IMR-90 (cell line): Measurements from ENCODE around the gene FARP1. TPM values are rescaled to one million over a fixed set of nuclear protein-coding genes. Genes with fewer than 3 reads are reported as not detected.

ENCODE experiments used
- ATAC-seq: fragments of 200-7000 bp; cut with Tn5 transposase; 2 replicates; pipeline ENCODE4 v1.9.1; 2020; ENCODE audit warnings: low read depth, mild to moderate bottlenecking, moderate library complexity
- BruUV-seq: library from RNA; stranded (reverse); fragments of 400-500 nt; replicated peaks from 2 replicates; lab custom pipeline; 2021; lab: Mats Ljungman, UMichigan
- CTCF ChIA-PET: fragments of 300-600 bp; formaldehyde crosslinking; extraction: SDS; loops from one replicate; lab custom pipeline; 2021; ENCODE audit warnings: antibody characterized with exemption; lab: Yijun Ruan, JAX
- POLR2A ChIA-PET: fragments of 300-600 bp; sonication (Branson Sonifier 250); formaldehyde crosslinking; loops from one replicate; lab custom pipeline; 2022; ENCODE audit warnings: antibody characterized with exemption; ENCODE audit not compliant: unreplicated experiment; lab: Charles Lee
- DNase-seq: peaks from one replicate; pipeline ENCODE4 v3.0.0; 2013
- H2AFZ ChIP-seq: replicated peaks from 2 replicates; pipeline ENCODE3; 2013; ENCODE audit warnings: low read length, mild to moderate bottlenecking; ENCODE audit not compliant: poor library complexity
- H2AK5ac ChIP-seq: 2 replicates; pipeline ENCODE4 v1.6.1; 2013; ENCODE audit warnings: low read depth, low read length, inconsistent platforms
- H2AK9ac ChIP-seq: replicated peaks from 2 replicates; pipeline ENCODE3; 2013; ENCODE audit warnings: mild to moderate bottlenecking, low read depth, low read length, moderate library complexity; ENCODE audit not compliant: poor library complexity
- H2BK120ac ChIP-seq: 2 replicates; pipeline ENCODE4 v1.6.1; 2013; ENCODE audit warnings: low read depth, low read length, inconsistent platforms
- H2BK15ac ChIP-seq: 3 replicates; pipeline ENCODE4 v1.6.1; 2013; ENCODE audit warnings: low read depth, low read length, inconsistent platforms
- H2BK20ac ChIP-seq: 2 replicates; pipeline ENCODE4 v1.6.1; 2013; ENCODE audit warnings: low read depth, mild to moderate bottlenecking, inconsistent platforms, low read length, moderate library complexity
- H2BK5ac ChIP-seq: 2 replicates; pipeline ENCODE4 v1.6.1; 2013; ENCODE audit warnings: mild to moderate bottlenecking, low read depth, low read length, inconsistent platforms; ENCODE audit not compliant: poor library complexity, severe bottlenecking
- H3K14ac ChIP-seq: replicated peaks from 2 replicates; pipeline ENCODE4 v1.6.1; 2013; ENCODE audit warnings: low read depth, low read length, inconsistent platforms
- H3K18ac ChIP-seq: 2 replicates; pipeline ENCODE4 v1.6.1; 2013; ENCODE audit warnings: low read depth, low read length, control low read depth
- H3K23ac ChIP-seq: 2 replicates; pipeline ENCODE4 v1.6.1; 2013; ENCODE audit warnings: low read depth, low read length, inconsistent platforms
- H3K27ac ChIP-seq: 2 replicates; pipeline ENCODE4 v1.5.1; 2013; ENCODE audit warnings: mild to moderate bottlenecking, control low read depth, low read length; ENCODE audit not compliant: insufficient read depth
- H3K27me3 ChIP-seq: 2 replicates; pipeline ENCODE4 v1.6.1; 2013; ENCODE audit warnings: low read length; ENCODE audit not compliant: control insufficient read depth, insufficient read depth
- H3K36me3 ChIP-seq: 2 replicates; pipeline ENCODE4 v1.6.1; 2013; ENCODE audit warnings: low read length, mixed read lengths; ENCODE audit not compliant: control insufficient read depth, insufficient read depth
- H3K4ac ChIP-seq: 2 replicates; pipeline ENCODE4 v1.6.1; 2013; ENCODE audit warnings: low read depth, low read length, inconsistent platforms
- H3K4me1 ChIP-seq: 2 replicates; pipeline ENCODE4 v1.6.1; 2013; ENCODE audit warnings: low read length, mixed read lengths; ENCODE audit not compliant: control insufficient read depth, insufficient read depth
- H3K4me2 ChIP-seq: 2 replicates; pipeline ENCODE4 v1.6.1; 2013; ENCODE audit warnings: low read depth, mild to moderate bottlenecking, control low read depth, low read length, moderate library complexity
- H3K4me3 ChIP-seq: 2 replicates; pipeline ENCODE4 v1.5.1; 2013; ENCODE audit warnings: low read depth, mild to moderate bottlenecking, control low read depth, low read length, moderate library complexity; ENCODE audit not compliant: insufficient read depth
- H3K56ac ChIP-seq: 2 replicates; pipeline ENCODE4 v1.6.1; 2013; ENCODE audit warnings: low read length, inconsistent platforms; ENCODE audit not compliant: insufficient read depth; ENCODE audit errors: extremely low read depth
- H3K79me1 ChIP-seq, 2 experiments: 2 replicates each; pipeline ENCODE4 v1.6.1; 2013; ENCODE audit warnings: low read length in 2 of 2, inconsistent platforms in 1 of 2, low read depth in 1 of 2
- H3K9ac ChIP-seq: 2 replicates; pipeline ENCODE4 v1.6.1; 2013; ENCODE audit warnings: low read depth, low read length, control low read depth
- H3K9me1 ChIP-seq: 2 replicates; pipeline ENCODE4 v1.6.1; 2013; ENCODE audit warnings: low read length, inconsistent platforms; ENCODE audit not compliant: insufficient read depth
- H3K9me3 ChIP-seq: 2 replicates; pipeline ENCODE4 v1.6.1; 2013; ENCODE audit warnings: low read length; ENCODE audit not compliant: control insufficient read depth, insufficient read depth
- H4K20me1 ChIP-seq: 2 replicates; pipeline ENCODE4 v1.6.1; 2013; ENCODE audit warnings: low read length, inconsistent platforms; ENCODE audit not compliant: insufficient read depth
- H4K5ac ChIP-seq: 2 replicates; pipeline ENCODE4 v1.6.1; 2013; ENCODE audit warnings: mild to moderate bottlenecking, low read depth, low read length, control low read depth
- H4K8ac ChIP-seq, 2 experiments: 2 replicates each; pipeline ENCODE4 v1.6.1; 2013; ENCODE audit warnings: low read depth in 2 of 2, low read length in 2 of 2, control low read depth in 1 of 2, inconsistent platforms in 1 of 2
- H4K91ac ChIP-seq: 2 replicates; pipeline ENCODE4 v1.6.1; 2013; ENCODE audit warnings: low read depth, low read length, inconsistent platforms; ENCODE audit not compliant: insufficient read depth
- MXI1 ChIP-seq: IDR thresholded peaks from 2 replicates; pipeline ENCODE4 v1.6.1; 2012; ENCODE audit warnings: low read depth, mild to moderate bottlenecking, low read length, moderate library complexity, borderline replicate concordance
- RCOR1 ChIP-seq: IDR thresholded peaks from 2 replicates; pipeline ENCODE4 v1.6.1; 2012; ENCODE audit warnings: mild to moderate bottlenecking, low read length, improper control_type of control experiment; ENCODE audit not compliant: insufficient replicate concordance
- RFX5 ChIP-seq: IDR thresholded peaks from 2 replicates; pipeline ENCODE4 v1.8.0; 2012; ENCODE audit warnings: low read depth, mild to moderate bottlenecking, low read length, moderate library complexity
- WGBS, 2 experiments: methylation state at CpG; one replicate each; pipeline versions ENCODE4 v1.1.5 to v1.1.7; 2013; ENCODE audit warnings: missing lambda C conversion rate in 2 of 2; ENCODE audit not compliant: insufficient read length in 1 of 2; ENCODE audit errors: extremely low coverage in 2 of 2; 5-methylcytosine and 5-hydroxymethylcytosine counted together
- dilution Hi-C: fragments of 300-500 bp; cut with HindIII; formaldehyde crosslinking; loops from one replicate; pipeline ENCODE4 v1.14.3; 2018; ENCODE audit warnings: low sequenced_read_pairs; ENCODE audit not compliant: unreplicated experiment
- in situ Hi-C: fragments of 300-500 bp; cut with MboI; formaldehyde crosslinking; loops from 3 replicates; pipeline ENCODE4 v1.14.3; 2019; ENCODE audit warnings: low sequenced_read_pairs, inconsistent platforms, mixed read lengths
- intact Hi-C: fragments of 100-400 bp; cut with micrococcal nuclease; formaldehyde crosslinking; loops from 2 replicates; pipeline ENCODE4 v1.10.0; 2022
- polyA plus RNA-seq, 3 experiments: library from polyadenylated mRNA; depleted of rRNA; stranded (reverse); fragments of >200 nt; gene quantifications; 2 replicates each; pipeline ENCODE4 v1.2.3, GENCODE V29; 2012; ENCODE audit warnings: low replicate concordance in 1 of 3
- total RNA-seq: library from RNA; depleted of rRNA; stranded (reverse); fragments of >200 nt; gene quantifications from 2 replicates; pipeline ENCODE4 v1.2.3, GENCODE V29; 2012

Gene FARP1
- total and polyA plus RNA-seq, 2 of the 4 experiments (the other 2 are of a cell fraction), result 39.6 to 57.0 TPM

DNA sequence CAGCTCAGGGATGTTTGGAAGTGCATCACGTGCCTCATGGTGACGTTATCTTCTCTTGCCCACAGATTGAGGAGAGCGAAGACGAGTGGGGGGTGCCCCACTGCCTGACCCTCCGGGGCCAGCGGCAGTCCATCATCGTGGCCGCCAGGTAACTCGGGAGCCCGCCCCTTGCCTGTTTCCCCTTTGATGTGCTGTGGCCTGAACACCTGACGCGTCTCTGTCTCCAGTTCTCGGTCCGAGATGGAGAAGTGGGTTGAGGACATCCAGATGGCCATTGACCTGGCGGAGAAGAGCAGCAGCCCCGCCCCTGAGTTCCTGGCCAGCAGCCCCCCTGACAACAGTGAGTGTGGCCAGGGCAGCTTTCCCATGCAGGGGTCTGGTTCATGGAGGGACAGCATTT is 297.0 kb downstream of the FARP1 start:
- Histone ChIP-seq H3K27ac (no peak overlapping the region), H3K27me3 (no peaks in the 10 kb centered on the region), H2AFZ (no peak overlapping the region), H2BK15ac (no peak overlapping the region), H3K14ac (no peak overlapping the region), H3K36me3 (peaks cover 78% of the 10 kb centered on the region), H3K9me3 (no peaks in the 10 kb centered on the region), H3K4me2 (no peak overlapping the region), H3K18ac (no peak overlapping the region), H3K4me1 (peaks cover 6% of the 10 kb centered on the region), H2BK20ac (no peak overlapping the region), H2AK9ac (peak overlapping the region; percentile 3), H2AK5ac (no peak overlapping the region), H4K8ac (no peak overlapping the region), H3K23ac (no peak overlapping the region), H3K9me1 (peaks cover 11% of the 10 kb centered on the region), H2BK120ac (no peak overlapping the region), H2BK5ac (no peak overlapping the region), H3K56ac (no peak overlapping the region), H3K79me1 (peaks cover 0 to 28% of the 10 kb centered on the region in 2 experiments; a peak in 2 of 4 replicates), H4K20me1 (peaks cover 13% of the 10 kb centered on the region), H3K4ac (no peak overlapping the region), H4K5ac (no peak overlapping the region), H4K91ac (no peak overlapping the region), H3K4me3 (no peak overlapping the region), H3K9ac (no peak overlapping the region)
- TF ChIP-seq RCOR1, result no peak
- no peak for TF ChIP-seq RFX5
- no peak for TF ChIP-seq MXI1
- BruUV-seq, result no TSS peak
- in situ Hi-C loops (loop anchor here (10.0 to 25.0 kb wide), 2 partner anchors 585 to 597 kb away; no protein-coding TSS in a partner anchor), dilution Hi-C loops (no loop called here), intact Hi-C loops (loop anchor here (10.0 kb wide), 1 partner anchor 585 kb away; no protein-coding TSS in a partner anchor)
- ChIA-PET CTCF (no interaction called here), POLR2A (no interaction called here)
- 83% methylated on average over 7 of the region's 16 CpGs; no CpG with 5 or more reads in 1 of the 2 experiments for WGBS, 2 experiments
- no peak for ATAC-seq
- DNase-seq, result no peak
